H9 (cell line): Measurements from ENCODE around the gene ZNF618. TPM values are rescaled to one million over a fixed set of nuclear protein-coding genes. Genes with fewer than 3 reads are reported as not detected.

Source experiments
- DNase-seq: peaks from one replicate; pipeline ENCODE4 v3.0.0-alpha.2; 2017
- H2AFZ ChIP-seq: one replicate; pipeline ENCODE4 v1.6.1; 2013; ENCODE audit warnings: mild to moderate bottlenecking, low read length, control low read depth, moderate library complexity
- H2AK5ac ChIP-seq: 2 replicates; pipeline ENCODE4 v1.6.1; 2013; ENCODE audit warnings: low read length, control low read depth, mixed read lengths; ENCODE audit not compliant: insufficient read length
- H2BK120ac ChIP-seq: one replicate; pipeline ENCODE4 v1.6.1; 2013; ENCODE audit warnings: low read depth, mild to moderate bottlenecking, low read length, control low read depth, inconsistent platforms; ENCODE audit not compliant: poor library complexity, severe bottlenecking
- H2BK12ac ChIP-seq: 2 replicates; pipeline ENCODE4 v1.6.1; 2013; ENCODE audit warnings: low read length, control low read depth, mixed read lengths, low read depth; ENCODE audit not compliant: insufficient read length
- H2BK15ac ChIP-seq: 2 replicates; pipeline ENCODE4 v1.6.1; 2013; ENCODE audit warnings: low read depth, low read length, control low read depth
- H2BK20ac ChIP-seq: one replicate; pipeline ENCODE4 v1.6.1; 2013; ENCODE audit warnings: low read depth, mild to moderate bottlenecking, low read length, control low read depth, inconsistent platforms; ENCODE audit not compliant: poor library complexity, severe bottlenecking
- H2BK5ac ChIP-seq: 2 replicates; pipeline ENCODE4 v1.6.1; 2013; ENCODE audit warnings: low read length, control low read depth, mixed read lengths; ENCODE audit not compliant: insufficient read length
- H3K14ac ChIP-seq: 2 replicates; pipeline ENCODE4 v1.6.1; 2013; ENCODE audit warnings: low read length, control low read depth; ENCODE audit not compliant: insufficient read depth
- H3K18ac ChIP-seq: 2 replicates; pipeline ENCODE4 v1.6.1; 2013; ENCODE audit warnings: low read depth, mild to moderate bottlenecking, mixed read lengths, low read length, control low read depth; ENCODE audit not compliant: insufficient read length
- H3K23ac ChIP-seq: 2 replicates; pipeline ENCODE4 v1.6.1; 2013; ENCODE audit warnings: low read length, control low read depth, mixed read lengths, low read depth; ENCODE audit not compliant: insufficient read length
- H3K23me2 ChIP-seq: 2 replicates; pipeline ENCODE4 v1.6.1; 2013; ENCODE audit warnings: low read depth, mild to moderate bottlenecking, mixed read lengths, low read length, control low read depth; ENCODE audit not compliant: insufficient read length, poor library complexity, severe bottlenecking
- H3K27ac ChIP-seq: 2 replicates; pipeline ENCODE4 v1.5.1; 2013; ENCODE audit warnings: low read length, control low read depth, mixed read lengths, low read depth; ENCODE audit not compliant: insufficient read length
- H3K27me3 ChIP-seq: 2 replicates; pipeline ENCODE4 v1.6.1; 2013; ENCODE audit warnings: low read length, control low read depth, inconsistent platforms; ENCODE audit not compliant: insufficient read depth
- H3K4ac ChIP-seq: 2 replicates; pipeline ENCODE4 v1.6.1; 2013; ENCODE audit warnings: low read depth, mild to moderate bottlenecking, control low read depth, inconsistent platforms, low read length, moderate library complexity
- H3K4me1 ChIP-seq: 2 replicates; pipeline ENCODE4 v1.6.1; 2013; ENCODE audit warnings: low read length, control low read depth, inconsistent platforms; ENCODE audit not compliant: insufficient read depth
- H3K4me2 ChIP-seq: 2 replicates; pipeline ENCODE4 v1.6.1; 2013; ENCODE audit warnings: low read length, control low read depth, mixed read lengths; ENCODE audit not compliant: insufficient read length, insufficient read depth
- H3K56ac ChIP-seq: 2 replicates; pipeline ENCODE4 v1.6.1; 2013; ENCODE audit warnings: low read depth, mild to moderate bottlenecking, mixed read lengths, low read length, control low read depth; ENCODE audit not compliant: insufficient read length
- H3K79me1 ChIP-seq: 2 replicates; pipeline ENCODE4 v1.6.1; 2013; ENCODE audit warnings: low read depth, mild to moderate bottlenecking, moderate library complexity, low read length, control low read depth, inconsistent platforms; ENCODE audit not compliant: insufficient read depth, poor library complexity, severe bottlenecking
- H3K79me2 ChIP-seq: 2 replicates; pipeline ENCODE4 v1.6.1; 2013; ENCODE audit warnings: low read length, control low read depth, inconsistent platforms; ENCODE audit not compliant: insufficient read depth
- H3K9ac ChIP-seq: 2 replicates; pipeline ENCODE4 v1.6.1; 2013; ENCODE audit warnings: low read length, control low read depth, mixed read lengths; ENCODE audit not compliant: insufficient read length; ENCODE audit errors: extremely low read depth
- H3K9me3 ChIP-seq: one replicate; pipeline ENCODE4 v1.6.1; 2013; ENCODE audit warnings: low read depth, low read length, inconsistent platforms; ENCODE audit not compliant: control insufficient read depth
- H3T11ph ChIP-seq: one replicate; pipeline ENCODE4 v1.6.1; 2013; ENCODE audit warnings: mild to moderate bottlenecking, low read length, control low read depth, inconsistent platforms
- H4K20me1 ChIP-seq: one replicate; pipeline ENCODE4 v1.6.1; 2013; ENCODE audit not compliant: control insufficient read depth, insufficient read length, insufficient read depth
- H4K5ac ChIP-seq: 2 replicates; pipeline ENCODE4 v1.6.1; 2013; ENCODE audit warnings: low read depth, mild to moderate bottlenecking, mixed read lengths, low read length, control low read depth; ENCODE audit not compliant: insufficient read length
- H4K8ac ChIP-seq: replicated peaks from 2 replicates; pipeline ENCODE4 v1.6.1; 2013; ENCODE audit warnings: low read length, control low read depth, mixed read lengths, low read depth; ENCODE audit not compliant: insufficient read length
- H4K91ac ChIP-seq: 2 replicates; pipeline ENCODE4 v1.6.1; 2013; ENCODE audit warnings: low read depth, mild to moderate bottlenecking, moderate library complexity, mixed read lengths, low read length, control low read depth; ENCODE audit not compliant: insufficient read length
- H3K27ac Mint-ChIP-seq, 3 experiments: 2 replicates in 2 of 3; 3 replicates in 1 of 3; pipeline ENCODE4 v1.8.0; 2020 to 2021; ENCODE audit warnings: mixed read lengths in 3 of 3, mild to moderate bottlenecking in 1 of 3, moderate library complexity in 1 of 3
- H3K27me3 Mint-ChIP-seq: 2 replicates; pipeline ENCODE4 v1.8.0; 2021; ENCODE audit warnings: low read depth, mild to moderate bottlenecking, moderate library complexity, mixed read lengths
- H3K36me3 Mint-ChIP-seq, 3 experiments: 2 replicates in 2 of 3; 3 replicates in 1 of 3; pipeline ENCODE4 v1.8.0; 2020 to 2021; ENCODE audit warnings: low read depth in 3 of 3, mixed read lengths in 3 of 3; ENCODE audit not compliant: insufficient read depth in 1 of 3
- H3K4me1 Mint-ChIP-seq, 2 experiments: 2 replicates each; pipeline ENCODE4 v1.8.0; 2020; ENCODE audit warnings: mixed read lengths in 2 of 2
- H3K4me3 Mint-ChIP-seq, 2 experiments: 2 replicates in 1 of 2; 3 replicates in 1 of 2; pipeline ENCODE4 v1.8.0; 2020 to 2021; ENCODE audit warnings: mild to moderate bottlenecking in 2 of 2, mixed read lengths in 2 of 2, moderate library complexity in 1 of 2
- H3K9me3 Mint-ChIP-seq, 2 experiments: 2 replicates in 1 of 2; 3 replicates in 1 of 2; pipeline ENCODE4 v1.8.0; 2020; ENCODE audit warnings: mild to moderate bottlenecking in 2 of 2, mixed read lengths in 2 of 2, moderate library complexity in 1 of 2
- WGBS: extraction: QIAGEN DNeasy Blood & Tissue Kit; methylation state at CpG from one replicate; pipeline ENCODE4 v1.1.7; 2013; ENCODE audit warnings: missing lambda C conversion rate, low lambda C conversion rate, mixed read lengths; ENCODE audit not compliant: insufficient read length; ENCODE audit errors: extremely low coverage; 5-methylcytosine and 5-hydroxymethylcytosine counted together
- total RNA-seq: library from RNA; stranded (reverse); gene quantifications from 2 replicates; pipeline ENCODE4 v1.2.1, GENCODE V29; 2021
- TF ChIP-seq, protein P1 (sequence below): fragments of 200-600 bp; sonication (generic); conservative IDR thresholded peaks from 3 replicates; pipeline ENCODE4 v1.8.0; 2021; ENCODE audit warnings: antibody characterized with exemption, mild to moderate bottlenecking

Gene ZNF618
- total RNA-seq, 1 experiment from 2014 or later = 13.6 TPM

DNA sequence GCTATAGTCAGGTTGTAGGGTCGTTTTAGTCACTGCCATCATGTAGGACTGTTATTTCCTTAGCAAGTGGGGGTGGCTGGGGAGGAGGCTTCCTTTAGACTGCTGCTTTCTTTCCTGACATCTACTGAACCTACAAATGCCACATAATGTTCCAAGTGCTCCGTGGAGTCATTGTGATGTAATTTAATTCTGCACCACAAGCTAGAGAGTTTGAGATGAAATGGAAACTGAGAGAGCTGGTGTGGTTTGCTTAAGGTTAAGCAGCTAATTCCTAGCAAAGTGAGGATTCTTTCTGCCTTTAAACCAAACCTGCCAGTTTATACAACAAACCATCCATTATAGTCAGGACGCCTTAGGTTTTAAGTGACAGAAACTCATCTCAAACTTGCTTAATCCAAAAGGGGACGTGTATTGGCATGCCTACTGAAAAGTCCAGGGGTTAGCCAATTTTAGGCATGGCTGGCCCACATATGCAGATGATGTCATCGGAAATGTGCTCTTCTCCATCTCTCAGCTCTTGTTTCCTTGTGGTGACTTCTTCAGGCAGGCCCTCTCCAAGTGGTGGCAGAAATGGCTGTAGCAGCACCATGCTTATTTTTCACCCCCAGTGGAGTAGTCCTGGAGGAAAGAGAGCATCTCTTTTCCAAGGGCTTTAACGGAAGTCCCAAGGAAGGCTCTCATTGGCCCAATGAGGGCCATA lies 30.5 kb downstream of the ZNF618 start:
- no peak overlapping the region for H2AK5ac ChIP-seq
- H3K56ac ChIP-seq = no peak overlapping the region
- Mint-ChIP-seq H3K4me1 (peaks cover 30 to 45% of the 10 kb centered on the region in 2 experiments), H3K27me3 (no peaks in the 10 kb centered on the region), H3K27ac (no peak overlapping the region), H3K4me3 (no peak overlapping the region), H3K9me3 (no peaks in the 10 kb centered on the region; a peak in 1 of 5 replicates), H3K36me3 (peaks cover 0 to 16% (median 4%) of the 10 kb centered on the region in 3 experiments; a peak in 4 of 7 replicates)
- H4K91ac ChIP-seq = no peak overlapping the region
- H4K8ac ChIP-seq = no peak overlapping the region
- H3K27ac ChIP-seq = no peak overlapping the region
- H3K27me3 ChIP-seq = no peaks in the 10 kb centered on the region
- H3K18ac ChIP-seq = no peak overlapping the region
- no peak for DNase-seq
- H4K5ac ChIP-seq = no peak overlapping the region
- H2BK120ac ChIP-seq = no peak overlapping the region
- H2BK5ac ChIP-seq = no peak overlapping the region
- H3K79me1 ChIP-seq = no peaks in the 10 kb centered on the region
- no peaks in the 10 kb centered on the region for H4K20me1 ChIP-seq
- WGBS = no CpG with 5 or more reads among the region's 6 CpGs
- H2BK15ac ChIP-seq = no peak overlapping the region
- H3K14ac ChIP-seq = no peak overlapping the region
- H3T11ph ChIP-seq = no peak overlapping the region
- H3K23me2 ChIP-seq = no peaks in the 10 kb centered on the region
- TF ChIP-seq, protein P1, sequence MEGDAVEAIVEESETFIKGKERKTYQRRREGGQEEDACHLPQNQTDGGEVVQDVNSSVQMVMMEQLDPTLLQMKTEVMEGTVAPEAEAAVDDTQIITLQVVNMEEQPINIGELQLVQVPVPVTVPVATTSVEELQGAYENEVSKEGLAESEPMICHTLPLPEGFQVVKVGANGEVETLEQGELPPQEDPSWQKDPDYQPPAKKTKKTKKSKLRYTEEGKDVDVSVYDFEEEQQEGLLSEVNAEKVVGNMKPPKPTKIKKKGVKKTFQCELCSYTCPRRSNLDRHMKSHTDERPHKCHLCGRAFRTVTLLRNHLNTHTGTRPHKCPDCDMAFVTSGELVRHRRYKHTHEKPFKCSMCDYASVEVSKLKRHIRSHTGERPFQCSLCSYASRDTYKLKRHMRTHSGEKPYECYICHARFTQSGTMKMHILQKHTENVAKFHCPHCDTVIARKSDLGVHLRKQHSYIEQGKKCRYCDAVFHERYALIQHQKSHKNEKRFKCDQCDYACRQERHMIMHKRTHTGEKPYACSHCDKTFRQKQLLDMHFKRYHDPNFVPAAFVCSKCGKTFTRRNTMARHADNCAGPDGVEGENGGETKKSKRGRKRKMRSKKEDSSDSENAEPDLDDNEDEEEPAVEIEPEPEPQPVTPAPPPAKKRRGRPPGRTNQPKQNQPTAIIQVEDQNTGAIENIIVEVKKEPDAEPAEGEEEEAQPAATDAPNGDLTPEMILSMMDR = no peak
- H2AFZ ChIP-seq = no peak overlapping the region
- no peaks in the 10 kb centered on the region for H3K4me1 ChIP-seq
- H2BK12ac ChIP-seq = no peak overlapping the region
- no peak overlapping the region for H3K4me2 ChIP-seq
- no peak overlapping the region for H2BK20ac ChIP-seq
- no peak overlapping the region for H3K9ac ChIP-seq
- H3K23ac ChIP-seq = no peak overlapping the region
- no peak overlapping the region for H3K4ac ChIP-seq
- H3K9me3 ChIP-seq = no peaks in the 10 kb centered on the region
- no peaks in the 10 kb centered on the region; the same call in 1 of the 2 replicates for H3K79me2 ChIP-seq
